SU-DHL-6 (cell line): ENCODE results near the gene ACER2.

Experiments used
- CTCF ChIP-seq: fragments of 200-600 bp; sonication (generic); IDR thresholded peaks from one replicate; pipeline ENCODE4 v1.5.1; 2017; ENCODE audit warnings: antibody characterized with exemption, mild to moderate bottlenecking, low read length, moderate library complexity; ENCODE audit not compliant: insufficient read depth, poor library complexity, severe bottlenecking
- EZH2phosphoT487 ChIP-seq: fragments of 200-600 bp; sonication (generic), shearing (Covaris generic); conservative IDR thresholded peaks from 2 replicates; pipeline ENCODE4 v1.6.1; 2018; ENCODE audit warnings: mild to moderate bottlenecking, antibody characterized with exemption, low read length, moderate library complexity, mixed read lengths

GRCh38 chr9:19379283-19379682 lies 29.5 kb upstream of the ACER2 start:
- TF ChIP-seq EZH2phosphoT487 (no peak), CTCF (no peak)
